ENCODE measurements around the gene NUDT16.

Gene NUDT16

GRCh38 chr3:131386429-131387165, 5.0 kb downstream of the NUDT16 start:
- no peak for TF ChIP-seq CTCF (conservative IDR thresholded peaks at IDR 0.05; ENCODE audit: low read depth)
- no peak overlapping the region for H3K27ac ChIP-seq
- ChIA-PET POLR2A (ENCODE audit: low non-redundant PET) (no interaction called here), CTCF (interaction anchor here (0.6 kb wide), 1 partner anchor 657 kb away, joined by 3 read pairs; no protein-coding TSS in a partner anchor)
- no peak for DNase-seq (ENCODE audit: low spot score)

- ChIA-PET POLR2A (ENCODE audit: low non-redundant PET) (no interaction called here), CTCF (no interaction called here)
- no peak for DNase-seq (ENCODE audit: low spot score)
- no peak for TF ChIP-seq CTCF (conservative IDR thresholded peaks at IDR 0.05; ENCODE audit: low read depth)
- H3K27ac ChIP-seq = no peak overlapping the region
Measured at GRCh38 chr3:131387796-131388489, 6.4 kb downstream of the NUDT16 start.

- no peak for DNase-seq (ENCODE audit: low spot score)
- ChIA-PET CTCF (no interaction called here), POLR2A (ENCODE audit: low non-redundant PET) (no interaction called here)
- no peak for TF ChIP-seq CTCF (conservative IDR thresholded peaks at IDR 0.05; ENCODE audit: low read depth)
- no peak overlapping the region for H3K27ac ChIP-seq
Measured at GRCh38 chr3:131388490-131388799, 6.9 kb downstream of the NUDT16 start.

GRCh38 chr3:131390331-131390730, 8.8 kb downstream of the NUDT16 start:
- no peak overlapping the region for H3K27ac ChIP-seq
- POLR2A ChIA-PET (ENCODE audit: low non-redundant PET) = no interaction called here
- TF ChIP-seq CTCF (conservative IDR thresholded peaks at IDR 0.05; ENCODE audit: low read depth) = no peak
- no peak for DNase-seq (ENCODE audit: low spot score)
- CTCF ChIA-PET = interaction anchor here (0.7 kb wide), 1 partner anchor 151 kb away, joined by 3 read pairs; no protein-coding TSS in a partner anchor

- POLR2A ChIA-PET (ENCODE audit: low non-redundant PET) = no interaction called here
- no peak for TF ChIP-seq CTCF (conservative IDR thresholded peaks at IDR 0.05; ENCODE audit: low read depth)
- no peak for DNase-seq (ENCODE audit: low spot score)
- H3K27ac ChIP-seq = no peak overlapping the region
- CTCF ChIA-PET = no interaction called here
Measured at GRCh38 chr3:131393051-131393450, 11.5 kb downstream of the NUDT16 start.

GRCh38 chr3:131393868-131394267, 12.3 kb downstream of the NUDT16 start:
- no peak overlapping the region for H3K27ac ChIP-seq
- DNase-seq (ENCODE audit: low spot score) = no peak
- CTCF ChIA-PET = no interaction called here
- POLR2A ChIA-PET (ENCODE audit: low non-redundant PET) = no interaction called here
- no peak for TF ChIP-seq CTCF (conservative IDR thresholded peaks at IDR 0.05; ENCODE audit: low read depth)

Measured in RWPE1 (cell line).